ENCODE measurements around the gene FSIP1. TPM values are rescaled to one million over a fixed set of nuclear protein-coding genes. Genes with fewer than 3 reads are reported as not detected.

FSIP1 gene
- total RNA-seq, 6 experiments from 2014 or later = 0.07 to 0.74 (median 0.35) TPM; not detected in 1

DNA sequence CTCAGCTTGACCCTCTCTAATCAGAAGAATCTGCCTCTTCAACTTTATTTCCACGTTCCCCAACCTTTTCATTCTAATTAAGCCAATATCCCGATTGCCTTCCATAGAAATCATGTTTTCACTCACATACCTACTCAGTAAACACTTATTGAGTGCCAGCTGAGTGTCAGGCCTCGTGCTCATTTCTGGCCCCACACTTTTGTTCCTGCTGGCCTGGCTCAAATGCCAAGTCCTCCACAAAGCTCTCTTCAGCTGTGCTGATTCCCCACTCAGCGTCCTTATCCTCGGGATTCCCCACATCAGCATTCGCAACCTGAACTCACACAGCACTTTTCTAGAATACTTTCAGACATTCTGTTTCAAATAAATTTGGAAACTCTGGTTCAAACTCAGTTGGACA, 132.9 kb downstream of the FSIP1 start:
- intact Hi-C loops (cut with DNase I) = no loop called here
- no peak for TF ChIP-seq POLR2A (IDR thresholded peaks at IDR 0.05)
- TF ChIP-seq, protein P1, sequence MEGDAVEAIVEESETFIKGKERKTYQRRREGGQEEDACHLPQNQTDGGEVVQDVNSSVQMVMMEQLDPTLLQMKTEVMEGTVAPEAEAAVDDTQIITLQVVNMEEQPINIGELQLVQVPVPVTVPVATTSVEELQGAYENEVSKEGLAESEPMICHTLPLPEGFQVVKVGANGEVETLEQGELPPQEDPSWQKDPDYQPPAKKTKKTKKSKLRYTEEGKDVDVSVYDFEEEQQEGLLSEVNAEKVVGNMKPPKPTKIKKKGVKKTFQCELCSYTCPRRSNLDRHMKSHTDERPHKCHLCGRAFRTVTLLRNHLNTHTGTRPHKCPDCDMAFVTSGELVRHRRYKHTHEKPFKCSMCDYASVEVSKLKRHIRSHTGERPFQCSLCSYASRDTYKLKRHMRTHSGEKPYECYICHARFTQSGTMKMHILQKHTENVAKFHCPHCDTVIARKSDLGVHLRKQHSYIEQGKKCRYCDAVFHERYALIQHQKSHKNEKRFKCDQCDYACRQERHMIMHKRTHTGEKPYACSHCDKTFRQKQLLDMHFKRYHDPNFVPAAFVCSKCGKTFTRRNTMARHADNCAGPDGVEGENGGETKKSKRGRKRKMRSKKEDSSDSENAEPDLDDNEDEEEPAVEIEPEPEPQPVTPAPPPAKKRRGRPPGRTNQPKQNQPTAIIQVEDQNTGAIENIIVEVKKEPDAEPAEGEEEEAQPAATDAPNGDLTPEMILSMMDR (IDR thresholded peaks at IDR 0.05) = no peak
- Histone ChIP-seq H3K4me1 (no peaks in the 10 kb centered on the region), H3K4me3 (no peak overlapping the region), H3K36me3 (no peaks in the 10 kb centered on the region), H3K9me3 (no peaks in the 10 kb centered on the region), H3K27me3 (no peaks in the 10 kb centered on the region), H3K27ac (no peak overlapping the region)
- ATAC-seq (no peak), DNase-seq (no peak)
- whole genome bisulfite sequencing (ENCODE audit: insufficient coverage, low coverage, low lambda C conversion rate, missing lambda C conversion rate) = 74% methylated on average over 6 of the region's 6 CpGs

DNA sequence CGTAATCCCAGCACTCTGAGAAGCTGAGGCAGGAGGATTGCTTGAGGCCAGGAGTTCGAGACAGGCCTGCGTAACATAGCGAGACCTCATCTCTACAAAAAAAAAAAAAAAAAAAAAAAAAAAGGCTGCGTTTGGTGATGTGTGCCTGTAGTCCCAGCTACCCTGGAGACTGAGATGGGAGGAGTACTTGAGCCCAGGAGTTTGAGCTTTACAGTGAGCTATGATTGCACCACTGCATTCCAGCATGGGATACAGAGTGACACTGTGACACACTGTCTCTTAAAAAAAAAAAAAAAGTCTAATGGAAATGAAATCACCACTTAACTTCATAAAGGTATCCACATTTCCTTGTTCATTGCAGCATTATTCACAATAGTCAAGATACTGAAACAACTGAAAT, 136.2 kb downstream of the FSIP1 start:
- ATAC-seq (no peak), DNase-seq (no peak)
- TF ChIP-seq POLR2A (IDR thresholded peaks at IDR 0.05) = no peak
- TF ChIP-seq, protein P1 (IDR thresholded peaks at IDR 0.05) = no peak
- H3K27ac ChIP-seq = no peak overlapping the region
- no peaks in the 10 kb centered on the region for H3K4me1 ChIP-seq
- no peak overlapping the region for H3K4me3 ChIP-seq
- H3K36me3 ChIP-seq = no peaks in the 10 kb centered on the region
- 74% methylated on average over 3 of the region's 5 CpGs for WGBS (ENCODE audit: insufficient coverage, low coverage, low lambda C conversion rate, missing lambda C conversion rate)
- intact Hi-C loops (cut with DNase I) = no loop called here
- no peaks in the 10 kb centered on the region for H3K9me3 ChIP-seq
- no peaks in the 10 kb centered on the region for H3K27me3 ChIP-seq

DNA sequence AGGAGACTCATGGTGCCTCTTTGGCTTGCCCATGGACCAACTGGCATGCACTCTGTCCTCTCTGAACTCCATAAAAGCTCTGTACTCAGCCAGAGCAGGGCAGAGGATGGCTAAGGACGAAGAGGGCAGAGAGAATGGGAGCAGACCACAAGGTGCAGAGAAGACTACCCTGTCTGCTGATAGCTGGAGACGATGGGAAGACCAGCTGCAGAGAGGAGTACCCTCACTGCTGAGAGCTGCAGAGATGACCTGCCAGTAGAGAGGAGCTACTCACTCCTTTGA, 136.7 kb downstream of the FSIP1 start:
- no peaks in the 10 kb centered on the region for H3K27me3 ChIP-seq
- no peak overlapping the region for H3K4me3 ChIP-seq
- no peak for ATAC-seq
- 81% methylated on average over 2 of the region's 2 CpGs for WGBS (ENCODE audit: insufficient coverage, low coverage, low lambda C conversion rate, missing lambda C conversion rate)
- H3K36me3 ChIP-seq = no peaks in the 10 kb centered on the region
- no peak overlapping the region for H3K27ac ChIP-seq
- no peak for TF ChIP-seq POLR2A (IDR thresholded peaks at IDR 0.05)
- TF ChIP-seq, protein P1 (IDR thresholded peaks at IDR 0.05) = no peak
- DNase-seq = no peak
- H3K4me1 ChIP-seq = no peaks in the 10 kb centered on the region
- no peaks in the 10 kb centered on the region for H3K9me3 ChIP-seq
- intact Hi-C loops (cut with DNase I) = no loop called here

DNA sequence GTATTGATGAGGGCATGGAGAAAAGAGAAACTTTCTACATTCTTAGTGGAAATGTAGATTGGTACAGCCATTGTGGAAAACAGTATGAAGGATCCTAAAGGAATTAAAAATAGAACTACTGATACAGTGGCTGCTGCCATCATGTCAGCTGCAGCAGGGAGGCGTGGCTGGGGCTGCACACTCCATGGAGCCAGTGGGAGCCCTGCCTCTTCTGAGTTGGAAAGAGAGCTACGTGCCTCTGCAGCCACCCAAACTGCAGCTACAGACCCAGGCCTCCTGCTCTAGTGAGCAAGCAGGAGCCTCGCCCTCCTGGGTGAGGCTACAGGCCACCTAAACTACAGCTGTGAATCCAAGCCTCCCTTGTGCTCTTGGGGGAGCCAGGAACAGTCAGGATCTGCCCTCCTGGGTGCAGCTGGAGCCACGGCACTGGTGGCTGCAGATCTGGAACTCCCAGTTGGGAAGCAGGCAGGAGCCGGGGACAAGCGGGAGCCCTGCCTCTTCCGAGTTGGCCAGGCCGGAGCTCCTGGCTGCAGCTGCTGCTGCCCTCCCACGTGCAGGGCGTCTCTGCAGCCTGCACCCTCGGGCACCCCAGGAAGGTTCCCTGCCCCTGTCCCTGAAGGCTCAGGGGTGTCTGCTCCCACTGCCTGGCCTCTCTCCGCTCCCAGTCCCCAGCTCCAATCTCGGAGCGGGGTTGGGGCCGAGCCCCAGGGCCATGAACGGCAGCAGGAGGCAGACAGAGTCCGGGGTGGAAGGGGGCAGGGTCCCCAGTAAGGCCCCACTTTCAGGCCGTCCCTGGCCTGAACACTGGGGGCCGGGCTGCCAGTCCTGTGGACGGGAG, 137.3 kb downstream of the FSIP1 start:
- intact Hi-C loops (cut with DNase I) = no loop called here
- H3K27me3 ChIP-seq = no peaks in the 10 kb centered on the region
- DNase-seq (no peak), ATAC-seq (peak in 1 of 4 donors; percentile 28)
- no peak overlapping the region for H3K27ac ChIP-seq
- H3K9me3 ChIP-seq = no peaks in the 10 kb centered on the region
- H3K4me1 ChIP-seq = no peaks in the 10 kb centered on the region
- TF ChIP-seq POLR2A (IDR thresholded peaks at IDR 0.05) = no peak
- TF ChIP-seq, protein P1 (IDR thresholded peaks at IDR 0.05) = no peak
- H3K4me3 ChIP-seq = no peak overlapping the region
- WGBS (ENCODE audit: insufficient coverage, low coverage, low lambda C conversion rate, missing lambda C conversion rate) = 93% methylated on average over 5 of the region's 20 CpGs
- no peaks in the 10 kb centered on the region for H3K36me3 ChIP-seq
